Stimulated activated CD8-positive, alpha-beta memory T cell treated with anti-CD3 and anti-CD28 coated beads, Interleukin-7, amount 100 ng/mL, for 1 hour (primary cell): ENCODE results near the gene ZNRF2.
"Not testable (repeated sequence)": the region's sequence is repeated elsewhere in the genome, so short reads cannot be mapped to it uniquely, and the experiment has no call there.

Experiments
- DNase-seq, 2 donors: peaks; one replicate each; pipeline ENCODE4 v3.0.0-alpha.2; 2020; ENCODE audit warnings: low read depth in 2 of 2

The ZNRF2 gene

GRCh38 chr7:30289634-30290033 is 5.2 kb downstream of the ZNRF2 start:
- not testable (repeated sequence) for DNase-seq

DNA sequence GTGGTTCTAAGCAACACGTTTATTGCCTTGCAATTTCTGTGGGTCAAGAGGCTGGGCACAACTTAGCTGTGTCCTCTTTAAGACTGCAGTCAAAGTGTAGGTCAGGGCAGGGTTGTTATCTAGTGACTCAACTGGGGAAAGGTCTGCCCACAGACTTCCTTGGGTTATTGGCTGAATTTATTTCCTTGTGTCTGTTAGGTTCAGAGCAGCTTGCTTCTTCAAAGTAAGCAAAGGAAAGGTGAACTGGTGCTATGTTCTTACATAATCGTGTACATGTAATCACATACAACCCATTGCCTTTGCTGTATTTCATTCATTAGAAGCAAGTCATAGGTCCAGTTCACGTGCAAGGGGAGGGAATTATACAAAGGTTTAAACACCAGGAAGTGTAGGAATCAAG is 5.9 kb downstream of the ZNRF2 start:
- not testable (repeated sequence) for DNase-seq

DNA sequence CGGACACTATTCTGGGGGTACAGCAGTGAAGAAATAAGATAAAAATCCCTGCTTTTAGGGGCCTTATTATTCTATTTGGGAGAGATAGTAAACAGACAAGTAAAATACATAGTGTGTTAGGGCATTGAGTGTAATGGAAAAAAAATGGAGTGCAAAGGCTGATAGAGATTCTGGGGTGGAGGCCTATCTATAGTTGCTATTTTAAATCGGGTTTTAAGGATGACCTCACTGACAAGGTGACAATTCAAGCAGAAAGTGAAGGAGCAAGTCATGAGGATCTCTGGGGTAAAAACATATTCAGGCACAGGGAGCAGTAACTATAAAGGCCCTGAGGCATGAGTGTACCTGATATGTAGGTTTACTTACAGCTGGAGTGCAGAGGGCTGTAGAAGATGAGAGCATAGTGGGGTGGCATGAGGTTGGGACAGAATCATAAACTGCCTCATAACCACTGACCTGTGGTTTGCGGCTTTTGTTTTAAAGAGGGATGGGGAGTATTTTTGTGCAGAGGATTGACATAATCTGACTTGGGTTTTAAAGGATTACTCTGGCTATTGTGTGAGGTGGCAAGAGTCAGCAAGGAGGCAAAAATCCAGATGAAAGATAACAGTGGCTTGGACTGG is 8.1 kb downstream of the ZNRF2 start:
- DNase-seq: not testable (repeated sequence)

GRCh38 chr7:30296304-30296703 is 11.9 kb downstream of the ZNRF2 start:
- not testable (repeated sequence) for DNase-seq

GRCh38 chr7:30297499-30297898 is 13.1 kb downstream of the ZNRF2 start:
- DNase-seq: not testable (repeated sequence)

DNA sequence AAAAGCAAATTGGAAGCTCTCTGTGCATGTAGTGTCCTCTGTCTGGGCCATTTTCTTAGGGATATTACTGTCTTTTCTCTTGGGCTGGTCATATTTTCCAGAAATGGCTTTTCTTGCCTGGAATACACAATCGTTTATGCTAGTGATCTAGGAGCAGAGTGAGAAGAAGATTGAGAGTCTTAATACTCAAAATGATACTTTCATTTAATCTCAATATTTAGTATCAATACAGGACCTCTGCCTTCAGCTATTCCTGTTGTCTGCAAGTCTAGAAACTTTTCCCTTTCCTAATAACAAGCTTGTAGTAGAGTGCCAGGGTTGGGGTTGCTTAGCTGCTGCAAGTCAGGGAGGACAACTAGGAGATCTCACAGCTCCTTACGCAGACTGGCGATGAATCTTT is 14.0 kb downstream of the ZNRF2 start:
- not testable (repeated sequence) for DNase-seq

GRCh38 chr7:30301751-30302150 is 17.4 kb downstream of the ZNRF2 start:
- DNase-seq: no peak

- DNase-seq: no peak
These were observed 18.4 kb downstream of the ZNRF2 start for GRCh38 chr7:30302656-30303311.

- DNase-seq: no peak
These were observed 19.1 kb downstream of the ZNRF2 start for GRCh38 chr7:30303312-30304039.

GRCh38 chr7:30304177-30304884 is 19.9 kb downstream of the ZNRF2 start:
- no peak for DNase-seq

DNA sequence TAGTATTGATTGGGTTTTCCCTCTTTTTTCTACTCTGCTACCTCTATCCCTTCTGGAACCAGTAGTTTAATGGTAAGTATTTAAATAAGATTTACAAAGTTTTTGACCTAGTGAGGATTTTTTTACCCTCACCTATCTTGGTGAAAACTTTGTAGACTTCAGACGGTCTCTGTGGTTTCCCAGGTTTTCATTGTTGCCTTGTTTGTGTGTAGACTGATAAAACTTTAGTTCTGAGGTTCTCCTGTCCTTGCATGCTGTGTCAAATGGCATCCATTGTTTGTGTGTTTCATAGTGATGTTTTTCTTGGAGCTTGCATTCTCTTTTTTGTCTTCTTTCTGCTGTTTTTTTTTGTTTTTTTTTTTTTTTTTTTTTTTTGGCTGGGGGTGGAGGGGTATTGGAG is 22.6 kb downstream of the ZNRF2 start:
- DNase-seq: no peak

- DNase-seq: no peak
These were observed 24.0 kb downstream of the ZNRF2 start for GRCh38 chr7:30308389-30308788.

GRCh38 chr7:30309302-30309701 is 24.9 kb downstream of the ZNRF2 start:
- no peak for DNase-seq

DNA sequence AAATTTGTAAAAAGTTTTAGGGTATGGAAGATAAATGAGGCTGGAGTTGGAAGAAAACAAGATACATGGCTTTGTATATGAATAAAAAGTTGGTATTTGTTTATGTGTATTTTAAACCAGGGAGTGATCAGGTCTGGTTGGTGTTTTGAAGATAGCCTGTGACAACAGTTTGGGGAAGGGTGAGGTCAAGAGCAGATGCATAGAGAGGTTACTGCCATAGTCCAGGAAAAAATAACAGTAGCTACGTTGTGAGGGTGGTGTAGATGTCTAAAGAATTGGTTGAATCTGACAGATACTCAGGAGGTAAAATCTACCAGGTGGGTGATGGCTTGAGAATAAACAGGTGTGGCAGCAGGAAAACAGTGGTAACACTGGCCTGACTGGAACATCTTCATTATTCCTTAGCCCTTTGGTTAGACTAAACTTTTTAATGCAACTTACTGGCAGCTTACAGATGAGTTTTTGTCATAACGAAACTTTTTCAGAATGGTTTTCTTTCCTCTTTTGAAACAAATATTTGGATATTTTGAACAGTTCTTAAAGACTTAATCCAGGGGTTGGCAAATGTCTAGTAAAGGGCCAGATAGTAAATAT is 25.5 kb downstream of the ZNRF2 start:
- no peak for DNase-seq

GRCh38 chr7:30310674-30311362 is 26.4 kb downstream of the ZNRF2 start:
- no peak for DNase-seq

GRCh38 chr7:30312178-30312577 is 27.8 kb downstream of the ZNRF2 start:
- DNase-seq: no peak

DNA sequence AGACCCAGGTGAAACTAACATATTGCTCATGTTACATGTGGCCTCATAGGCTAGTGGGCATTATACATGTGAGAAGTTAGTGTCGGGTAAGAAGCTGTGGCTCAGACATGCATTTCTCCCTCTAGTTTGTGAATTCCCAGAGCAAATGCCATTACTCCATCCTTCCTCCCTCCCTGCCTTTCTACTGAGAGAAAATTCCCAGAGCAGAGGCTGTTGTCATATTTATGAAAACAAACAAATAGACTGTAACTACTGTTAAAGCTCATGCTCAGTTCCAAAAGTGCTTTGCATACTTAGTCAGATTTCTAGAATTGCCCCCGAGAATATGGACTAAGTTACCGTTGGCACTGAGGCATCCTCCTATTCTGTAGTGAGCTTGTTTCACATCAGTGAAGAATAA is 29.0 kb downstream of the ZNRF2 start:
- no peak for DNase-seq

GRCh38 chr7:30313793-30314192 is 29.4 kb downstream of the ZNRF2 start:
- no peak for DNase-seq

- no peak for DNase-seq
These were observed 31.2 kb downstream of the ZNRF2 start for GRCh38 chr7:30315589-30315988.

- no peak for DNase-seq
These were observed 36.0 kb downstream of the ZNRF2 start for GRCh38 chr7:30320392-30320791.

- no peak for DNase-seq
These were observed 36.9 kb downstream of the ZNRF2 start for GRCh38 chr7:30321089-30321881.
